ACHN (cell line): ENCODE results near the gene SEMA3C.

Experiments used
- DNase-seq: peaks from one replicate; pipeline ENCODE4 v3.0.0-alpha.2; 2015
- in situ Hi-C: cut with HindIII; loops from 2 replicates; pipeline ENCODE4 v1.10.0; 2017; ENCODE audit warnings: low sequenced_read_pairs, low pct_ligation_motif_present, low pct_unique_long_range_greater_than_20kb

Gene SEMA3C

GRCh38 chr7:80900583-80901576, 18.0 kb downstream of the SEMA3C start:
- in situ Hi-C loops: loop anchor here (25.0 kb wide), 2 partner anchors 189 to 561 kb away; no protein-coding TSS in a partner anchor
- no peak for DNase-seq

- in situ Hi-C loops: no loop called here
Observed at GRCh38 chr7:80896906-80897598, 21.8 kb downstream of the SEMA3C start.

GRCh38 chr7:80895056-80895455, 23.8 kb downstream of the SEMA3C start:
- DNase-seq: no peak
- in situ Hi-C loops: no loop called here

More at GRCh38 chr7:80896906-80897598, 21.8 kb downstream of the SEMA3C start:
- no peak for DNase-seq

- in situ Hi-C loops: no loop called here
- DNase-seq: no peak
Observed at GRCh38 chr7:80891259-80891544, 27.6 kb downstream of the SEMA3C start.

GRCh38 chr7:80890426-80891258, 28.2 kb downstream of the SEMA3C start:
- DNase-seq: no peak

GRCh38 chr7:80889525-80889924, 29.3 kb downstream of the SEMA3C start:
- no peak for DNase-seq
- in situ Hi-C loops: no loop called here

More at GRCh38 chr7:80890426-80891258, 28.2 kb downstream of the SEMA3C start:
- in situ Hi-C loops: no loop called here

GRCh38 chr7:80885757-80886156, 33.1 kb downstream of the SEMA3C start:
- DNase-seq: no peak

GRCh38 chr7:80884511-80885195, 34.2 kb downstream of the SEMA3C start:
- DNase-seq: no peak
- in situ Hi-C loops: no loop called here

More at GRCh38 chr7:80885757-80886156, 33.1 kb downstream of the SEMA3C start:
- in situ Hi-C loops: no loop called here

GRCh38 chr7:80883154-80884025, 35.5 kb downstream of the SEMA3C start:
- DNase-seq: peak; percentile 90
- in situ Hi-C loops: no loop called here

- in situ Hi-C loops: no loop called here
- DNase-seq: no peak
Observed at GRCh38 chr7:80882213-80882801, 36.5 kb downstream of the SEMA3C start.

- in situ Hi-C loops: no loop called here
- no peak for DNase-seq
Observed at GRCh38 chr7:80881351-80881900, 37.4 kb downstream of the SEMA3C start.

- no peak for DNase-seq
- in situ Hi-C loops: no loop called here
Observed at GRCh38 chr7:80879849-80880248, 39.0 kb downstream of the SEMA3C start.

GRCh38 chr7:80876894-80877414, 41.9 kb downstream of the SEMA3C start:
- in situ Hi-C loops: no loop called here
- no peak for DNase-seq

- in situ Hi-C loops: no loop called here
Observed at GRCh38 chr7:80875537-80876120, 43.2 kb downstream of the SEMA3C start.

GRCh38 chr7:80873140-80873539, 45.7 kb downstream of the SEMA3C start:
- no peak for DNase-seq
- in situ Hi-C loops: no loop called here

More at GRCh38 chr7:80875537-80876120, 43.2 kb downstream of the SEMA3C start:
- no peak for DNase-seq

GRCh38 chr7:80871228-80871627, 47.6 kb downstream of the SEMA3C start:
- DNase-seq: no peak
- in situ Hi-C loops: no loop called here
